LoVo (cell line): ENCODE data around the gene CELSR1.

Experiments used
- DNase-seq: peaks from one replicate; pipeline ENCODE4 v3.0.0-alpha.2; 2016; ENCODE audit warnings: low spot score

Gene CELSR1

DNA sequence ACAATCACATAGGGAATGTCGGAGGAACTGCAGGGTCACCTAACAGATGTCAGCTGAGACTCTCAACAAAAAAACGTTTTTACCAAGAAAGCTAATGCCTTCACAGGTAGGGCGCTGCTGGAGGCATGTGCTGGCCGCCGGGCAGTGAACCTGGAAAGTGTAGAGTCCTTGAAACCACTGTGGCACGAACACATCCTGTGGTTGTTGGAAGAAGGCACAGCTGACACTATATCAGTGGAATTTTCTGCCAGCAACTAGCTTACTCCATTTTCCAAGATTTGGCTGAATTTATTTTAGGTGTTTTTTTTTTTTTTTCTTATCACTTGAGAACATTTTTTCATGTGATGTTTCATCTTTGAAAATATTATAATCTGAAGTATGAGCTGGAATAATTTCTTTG lies 187.7 kb downstream of the CELSR1 start:
- DNase-seq: no peak

- DNase-seq: no peak
These were observed 188.2 kb downstream of the CELSR1 start for GRCh38 chr22:46349238-46349637.

GRCh38 chr22:46348099-46348695 lies 189.2 kb downstream of the CELSR1 start:
- no peak for DNase-seq

DNA sequence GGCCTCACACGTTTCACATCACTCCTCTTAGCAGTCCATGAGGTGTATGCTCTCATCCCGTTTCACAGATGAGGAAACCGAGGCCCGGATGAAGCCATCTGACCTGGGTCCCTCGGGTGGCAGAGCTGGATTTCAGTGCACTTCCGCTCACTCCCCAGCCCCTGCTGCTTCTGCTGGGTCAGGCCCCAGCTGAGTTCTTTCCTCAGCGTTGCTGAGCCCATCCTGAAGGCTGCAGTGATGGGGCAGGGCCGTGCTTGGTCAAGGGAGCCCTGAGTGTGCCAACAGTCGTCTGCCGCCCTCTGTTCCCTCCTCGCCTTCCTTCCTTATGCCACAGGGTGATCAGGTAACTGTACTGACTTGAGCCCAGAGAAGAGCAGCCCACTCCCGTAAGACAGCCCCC lies 189.8 kb downstream of the CELSR1 start:
- DNase-seq: no peak

DNA sequence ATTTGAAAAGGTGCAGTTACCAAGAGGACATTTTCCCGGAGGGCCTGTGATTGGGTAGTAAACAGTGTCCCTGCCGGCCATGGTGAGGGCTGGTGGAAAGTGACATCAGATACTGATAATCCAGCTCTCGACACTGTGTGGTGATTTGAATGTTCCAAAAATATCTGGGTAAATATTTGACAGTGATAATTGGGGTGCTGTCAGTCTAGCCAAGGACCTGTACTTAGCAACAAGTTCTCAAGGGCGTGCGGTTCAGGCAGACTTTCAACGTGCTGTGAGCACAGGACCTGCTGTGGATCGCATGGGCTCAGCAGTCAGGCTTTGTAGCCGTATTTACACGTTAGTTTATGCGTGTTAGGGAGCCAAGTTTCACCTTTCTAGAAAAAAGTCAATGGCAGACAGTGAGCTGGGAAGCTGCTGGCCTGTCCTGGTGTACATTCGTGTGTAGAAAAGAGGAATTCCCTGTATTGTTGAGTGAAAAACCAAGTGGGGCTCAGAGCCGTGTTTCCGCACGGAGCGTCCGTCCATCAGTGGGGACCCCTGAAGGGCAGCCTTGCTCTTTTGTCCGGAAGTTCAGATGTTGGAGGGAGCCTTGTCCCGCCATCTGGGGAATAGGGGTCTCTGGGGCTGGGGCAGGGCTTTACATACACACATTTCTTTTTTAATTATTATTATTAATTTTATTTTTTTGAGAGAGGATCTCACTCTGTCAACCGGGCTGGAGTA lies 190.6 kb downstream of the CELSR1 start:
- DNase-seq: no peak

DNA sequence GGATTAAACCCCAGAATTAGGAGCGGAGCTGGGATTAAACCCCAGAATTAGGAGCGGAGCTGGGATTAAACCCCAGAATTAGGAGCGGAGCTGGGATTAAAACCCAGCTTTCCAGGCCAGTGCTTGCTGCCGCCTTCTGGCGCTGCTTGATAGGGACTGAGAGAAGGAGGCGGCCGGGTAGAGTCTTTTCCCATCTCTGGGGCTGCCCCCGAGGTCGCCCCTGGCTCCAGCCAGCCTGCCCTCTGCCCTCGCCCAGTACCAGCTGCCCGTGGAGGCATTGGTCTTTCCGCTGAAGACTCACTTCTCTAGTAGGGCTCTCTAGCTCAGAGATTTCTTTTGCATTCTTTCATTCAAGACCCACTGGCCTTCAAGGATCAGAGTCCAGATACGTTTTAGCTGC lies 196.7 kb downstream of the CELSR1 start:
- no peak for DNase-seq

GRCh38 chr22:46339956-46340355 lies 197.5 kb downstream of the CELSR1 start:
- no peak for DNase-seq

DNA sequence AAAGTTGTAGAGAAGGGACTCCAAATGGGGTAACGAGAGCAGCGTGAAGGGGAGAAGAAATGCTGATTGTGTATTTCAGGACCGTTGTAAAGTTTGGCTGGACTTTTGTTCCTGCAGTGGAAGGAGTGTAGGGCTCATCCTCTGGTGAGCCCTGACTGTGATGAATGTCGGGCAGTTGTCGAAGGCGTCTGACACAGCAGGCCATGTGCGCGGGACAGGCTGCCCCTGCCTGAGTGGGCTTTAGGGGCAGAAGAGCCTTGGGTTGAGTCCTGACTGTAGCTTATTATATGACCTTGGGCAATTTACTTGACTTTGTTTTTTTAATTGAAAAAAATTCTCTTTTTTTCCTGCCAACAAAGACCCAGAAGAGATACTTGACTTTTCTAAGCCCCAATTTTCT lies 198.8 kb downstream of the CELSR1 start:
- no peak for DNase-seq

GRCh38 chr22:46337870-46338269 lies 199.6 kb downstream of the CELSR1 start:
- DNase-seq: no peak

GRCh38 chr22:46336119-46337078 lies 201.0 kb downstream of the CELSR1 start:
- no peak for DNase-seq

DNA sequence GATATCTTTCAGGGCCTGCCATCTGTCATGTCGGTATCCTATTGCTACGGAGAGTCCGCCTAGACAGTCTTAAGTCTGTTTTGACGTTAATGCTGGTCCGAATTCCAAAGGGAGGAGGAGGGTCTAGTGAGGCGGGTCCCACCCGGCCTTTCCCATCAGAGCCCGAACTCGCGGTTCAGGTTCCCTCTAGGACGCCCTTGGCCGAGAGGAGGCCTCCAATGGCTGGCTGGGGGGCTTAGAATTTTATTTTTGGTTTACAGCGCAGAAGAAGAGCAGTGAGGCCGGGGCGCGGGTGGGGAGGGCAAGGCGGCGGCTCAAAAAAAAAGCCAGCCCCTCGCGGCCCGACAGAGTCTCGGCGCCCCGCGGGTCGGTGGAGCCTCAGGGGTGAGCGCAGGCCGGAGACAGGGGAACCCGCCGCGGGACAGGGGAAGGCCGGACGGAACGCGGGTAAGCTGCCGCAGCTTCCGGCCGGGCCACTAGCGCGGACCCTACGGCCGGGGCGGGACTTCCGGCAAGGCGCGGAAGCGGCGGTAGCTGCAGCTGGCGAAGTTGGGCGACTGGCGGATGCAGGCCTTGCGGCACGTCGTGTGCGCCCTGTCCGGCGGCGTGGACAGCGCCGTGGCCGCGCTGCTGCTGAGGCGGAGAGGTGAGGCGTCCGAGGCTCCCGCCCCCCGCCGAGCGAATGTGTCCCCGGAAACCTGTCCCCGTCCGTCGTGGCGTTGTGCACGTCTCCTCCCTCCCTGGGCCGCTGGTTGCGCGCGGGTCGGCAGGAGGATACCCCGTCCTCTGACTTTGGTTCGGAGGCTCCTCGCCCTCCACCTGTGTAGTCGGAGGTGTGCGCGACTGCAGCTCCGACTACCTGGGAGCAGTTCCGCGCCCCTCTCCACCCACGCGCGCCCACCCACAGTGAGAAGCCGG lies 202.0 kb downstream of the CELSR1 start, which contains the start of gene TRMU:
TSS of gene TRMU (plus strand) at position 514 of the 918 bp plus-strand sequence. CDS start at position 565, 51 bp downstream.
- DNase-seq: peak; percentile 90

DNA sequence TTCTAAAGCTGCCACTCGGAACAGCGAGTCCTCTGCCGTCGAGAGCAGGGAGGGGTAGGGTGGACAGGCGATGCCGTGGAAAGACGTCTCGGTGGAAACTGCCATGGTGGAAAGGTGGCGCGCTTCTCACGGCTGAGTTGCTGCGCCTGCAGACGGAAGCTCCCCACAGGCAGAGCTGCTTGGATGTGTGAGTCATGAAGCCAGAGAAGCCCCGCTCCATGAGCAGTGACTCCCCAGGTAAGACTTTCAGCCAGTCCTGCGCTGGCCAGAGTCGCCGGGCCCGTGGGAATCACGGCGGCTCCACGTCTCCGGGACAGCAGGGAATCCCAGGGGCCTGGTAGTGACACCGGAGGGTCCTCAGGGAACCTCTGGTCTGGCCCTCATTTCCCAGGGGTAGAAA lies 205.9 kb downstream of the CELSR1 start:
- DNase-seq: no peak

DNA sequence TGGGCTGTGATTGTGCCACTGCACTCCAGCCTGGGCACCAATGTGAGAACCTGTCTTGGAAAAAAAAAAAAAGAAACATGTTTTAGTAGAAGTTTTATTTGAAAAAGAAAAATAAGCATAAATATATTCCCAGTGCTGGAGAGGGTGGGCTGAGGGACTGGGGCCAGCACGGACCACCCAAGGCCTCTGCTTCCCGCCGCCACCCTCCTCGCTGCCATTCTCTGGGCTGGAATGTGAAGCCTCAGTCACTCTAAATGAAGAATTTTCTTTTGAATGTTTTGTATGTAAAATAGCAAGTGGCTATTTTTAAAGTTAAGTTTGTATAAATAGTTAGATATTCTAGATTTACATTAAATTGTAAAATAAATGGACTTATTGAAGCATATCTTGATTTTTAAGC lies 207.0 kb downstream of the CELSR1 start:
- DNase-seq: no peak

- DNase-seq: no peak
These were observed 207.8 kb downstream of the CELSR1 start for GRCh38 chr22:46329616-46330015.

GRCh38 chr22:46328797-46329196 lies 208.6 kb downstream of the CELSR1 start:
- DNase-seq: no peak

- no peak for DNase-seq
These were observed 209.5 kb downstream of the CELSR1 start for GRCh38 chr22:46327691-46328465.

- DNase-seq: no peak
These were observed 211.2 kb downstream of the CELSR1 start for GRCh38 chr22:46326066-46326680.

GRCh38 chr22:46323162-46323561 lies 214.3 kb downstream of the CELSR1 start:
- DNase-seq: no peak

GRCh38 chr22:46322711-46323110 lies 214.7 kb downstream of the CELSR1 start:
- DNase-seq: no peak

- no peak for DNase-seq
These were observed 216.6 kb downstream of the CELSR1 start for GRCh38 chr22:46320716-46321386.
